Activated CD8-positive, alpha-beta memory T cell treated with anti-CD3 and anti-CD28 coated beads, Interleukin-2, amount 50 U/mL, for 48 hours (primary cell): Measurements from ENCODE around the gene HADH.
A peak's percentile ranks its signal among the peaks of the same experiment; 100 is the strongest.
"Not testable (repeated sequence)": the region's sequence is repeated elsewhere in the genome, so short reads cannot be mapped to it uniquely, and the experiment has no call there.

ENCODE experiments used
- DNase-seq: peaks from one replicate; pipeline ENCODE4 v3.0.0-alpha.2; 2020

The HADH gene

DNA sequence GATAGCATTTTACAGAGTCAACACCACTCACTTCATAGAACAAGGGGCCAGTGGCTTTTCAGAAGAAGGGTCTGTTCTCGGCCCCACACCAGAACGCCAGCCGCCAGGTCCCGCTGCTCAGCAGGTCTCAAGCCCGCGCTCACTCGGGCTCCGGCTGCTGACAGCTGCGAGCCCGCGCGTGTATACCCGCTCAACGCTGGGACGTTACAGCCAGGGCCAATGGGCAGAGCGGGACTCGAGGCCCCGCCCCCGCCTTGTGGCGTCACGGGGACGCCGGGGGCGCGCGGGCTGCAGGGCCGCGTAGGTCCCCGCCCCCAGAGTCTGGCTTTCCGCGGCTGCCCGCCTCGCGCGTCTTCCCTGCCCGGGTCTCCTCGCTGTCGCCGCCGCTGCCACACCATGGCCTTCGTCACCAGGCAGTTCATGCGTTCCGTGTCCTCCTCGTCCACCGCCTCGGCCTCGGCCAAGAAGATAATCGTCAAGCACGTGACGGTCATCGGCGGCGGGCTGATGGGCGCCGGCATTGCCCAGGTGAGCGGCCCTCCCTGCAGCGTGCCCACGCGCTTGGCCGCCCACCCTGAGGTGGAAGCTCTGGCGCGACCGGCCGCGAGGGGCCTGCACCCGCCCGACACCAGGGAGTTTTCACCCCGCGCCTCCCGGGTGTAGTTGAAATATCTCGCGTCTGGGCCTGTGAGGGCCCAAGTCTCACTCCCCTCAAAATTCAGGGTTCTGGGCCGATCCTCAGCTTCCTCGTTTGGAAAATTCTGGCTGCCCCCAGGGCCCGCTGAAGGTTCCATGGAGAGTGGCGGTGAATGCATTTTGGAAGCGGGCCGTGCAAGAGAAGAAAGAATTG is at the start of gene HADH:
HADH (plus strand) TSS at position 353 of the 850 bp plus-strand sequence; CDS start at position 397, 44 bp downstream.
- peak; percentile 96 for DNase-seq

DNA sequence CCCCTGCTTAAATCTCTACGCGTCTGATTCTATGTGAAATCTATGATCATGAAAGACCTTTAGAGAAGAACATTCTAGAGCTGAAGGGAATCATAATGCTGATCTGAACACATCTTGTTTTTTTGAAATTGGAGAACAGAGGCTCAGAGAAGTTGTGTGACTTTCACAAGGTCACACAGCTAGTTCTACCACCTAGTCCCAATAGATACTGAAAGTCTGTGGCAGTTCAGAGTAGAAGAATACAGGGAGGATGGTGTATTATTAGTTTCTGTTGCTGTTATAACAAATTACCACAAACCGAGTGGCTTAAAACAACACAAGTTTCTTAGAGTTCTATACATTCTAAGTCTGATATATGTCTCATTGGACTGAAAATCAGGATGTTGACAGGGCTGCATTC is 43.9 kb upstream of the HADH start:
- no peak for DNase-seq

DNA sequence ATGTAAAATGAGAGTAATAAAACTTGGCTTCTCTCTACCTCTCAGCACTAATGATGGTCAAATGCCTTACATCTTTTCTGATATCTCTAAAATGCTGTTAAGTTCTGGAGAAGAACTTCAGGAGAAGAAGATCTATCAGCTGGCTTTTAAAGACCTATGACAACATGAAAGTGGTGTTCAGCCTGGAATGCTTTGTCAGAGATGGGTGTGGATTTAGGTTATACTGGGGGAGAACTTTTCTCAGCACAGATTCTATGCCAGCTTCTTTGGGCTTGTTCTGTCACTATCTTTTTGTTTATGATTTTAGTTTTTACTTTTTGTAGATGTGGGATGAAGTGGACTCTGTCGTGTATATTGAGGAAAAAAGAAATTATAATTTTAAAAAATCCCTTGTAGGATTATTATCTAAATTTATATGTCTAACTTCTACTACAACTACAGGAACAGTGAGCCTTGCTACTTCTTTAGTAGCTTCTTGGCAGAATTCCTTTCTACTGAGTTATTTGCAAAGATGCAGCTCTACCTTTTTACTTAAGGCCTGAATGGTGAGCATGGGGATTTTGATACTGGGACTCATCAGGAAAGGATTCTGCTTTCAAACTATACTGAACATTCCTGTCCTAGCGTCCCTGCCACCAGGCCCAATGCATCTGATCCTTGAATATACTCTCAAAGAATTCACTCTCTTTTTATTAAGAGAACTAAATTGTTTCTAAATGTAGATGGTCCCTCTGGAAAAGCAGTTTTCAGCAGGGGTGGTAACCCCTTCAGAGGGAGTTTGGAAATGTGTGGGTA is 38.7 kb upstream of the HADH start:
- no peak for DNase-seq

GRCh38 chr4:107951551-107951950 is 38.1 kb upstream of the HADH start:
- DNase-seq: no peak

DNA sequence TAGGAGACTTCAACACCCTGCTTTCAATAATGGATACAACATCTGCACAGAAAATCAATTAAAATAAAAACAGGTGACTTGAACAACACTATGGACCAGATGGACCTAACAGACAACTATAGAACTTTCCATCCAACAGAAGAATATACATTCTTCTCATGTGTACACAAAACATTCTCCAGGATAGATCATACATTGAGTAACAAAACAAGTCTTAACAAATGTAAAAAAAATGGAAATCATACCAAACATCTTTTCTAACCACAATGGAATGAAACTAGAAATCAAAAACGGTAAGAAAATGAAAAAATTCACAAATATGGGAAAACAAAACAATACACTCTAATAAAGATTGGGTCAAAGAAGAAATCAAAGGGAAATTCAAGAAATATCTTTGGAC is 33.7 kb upstream of the HADH start:
- DNase-seq: no peak

- no peak for DNase-seq
Measured at GRCh38 chr4:107966903-107967302, 22.8 kb upstream of the HADH start.

DNA sequence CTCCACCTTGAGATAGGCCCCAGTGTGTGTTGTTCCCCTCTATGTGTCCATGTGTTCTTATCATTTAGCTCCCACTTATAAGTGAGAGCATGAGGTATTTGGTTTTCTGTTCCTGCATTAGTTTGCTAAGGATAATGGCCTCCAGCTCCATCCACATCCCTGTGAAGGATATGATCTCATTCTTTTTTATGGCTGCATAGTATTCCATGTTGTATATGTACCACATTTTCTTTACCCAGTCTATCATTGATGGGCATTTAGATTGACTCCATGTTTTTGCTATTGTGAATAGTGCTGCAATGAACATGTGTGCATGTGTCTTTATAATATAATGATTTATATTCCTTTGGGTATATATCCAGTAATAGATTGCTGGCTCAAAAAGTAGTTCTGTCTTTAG is 22.2 kb upstream of the HADH start:
- not testable (repeated sequence) for DNase-seq

GRCh38 chr4:107967921-107968320 is 21.8 kb upstream of the HADH start:
- not testable (repeated sequence) for DNase-seq

DNA sequence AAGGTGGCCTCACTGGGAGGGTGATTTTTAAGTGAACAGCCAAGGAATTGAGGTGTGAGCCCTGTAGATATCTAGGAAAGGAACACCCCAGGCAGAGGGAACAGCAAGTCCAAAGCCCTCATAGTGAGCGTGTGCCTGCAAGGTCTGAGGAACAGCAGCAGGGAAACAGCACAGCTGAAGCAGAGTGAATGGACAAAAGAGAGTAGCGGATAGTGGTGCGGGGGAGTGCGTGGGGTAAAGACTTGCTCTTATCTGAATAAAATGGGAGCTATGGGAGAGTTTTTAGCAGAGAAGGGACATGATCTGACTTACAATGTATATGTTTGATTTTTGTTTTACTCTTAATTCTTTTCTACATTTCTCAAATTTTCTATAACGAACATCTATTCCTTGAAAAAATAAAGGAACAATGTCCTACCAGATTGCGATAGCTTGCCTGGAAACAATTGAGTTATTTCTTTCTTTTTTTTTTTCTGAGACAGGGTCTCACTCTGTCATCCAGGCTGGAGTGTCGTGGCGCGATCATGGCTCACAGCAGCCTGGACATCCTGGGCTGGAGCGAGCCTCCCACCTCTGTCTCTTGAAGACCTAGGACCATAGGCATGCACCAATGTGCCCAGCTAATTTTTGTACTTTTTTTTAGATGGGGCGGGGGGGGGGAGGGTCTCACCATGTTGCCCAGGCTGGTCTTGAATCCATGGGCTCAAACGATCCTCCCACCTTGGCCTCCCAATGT is 19.5 kb upstream of the HADH start:
- DNase-seq: no peak

GRCh38 chr4:107972605-107973004 is 17.1 kb upstream of the HADH start:
- no peak for DNase-seq

GRCh38 chr4:107974523-107974922 is 15.2 kb upstream of the HADH start:
- DNase-seq: no peak

DNA sequence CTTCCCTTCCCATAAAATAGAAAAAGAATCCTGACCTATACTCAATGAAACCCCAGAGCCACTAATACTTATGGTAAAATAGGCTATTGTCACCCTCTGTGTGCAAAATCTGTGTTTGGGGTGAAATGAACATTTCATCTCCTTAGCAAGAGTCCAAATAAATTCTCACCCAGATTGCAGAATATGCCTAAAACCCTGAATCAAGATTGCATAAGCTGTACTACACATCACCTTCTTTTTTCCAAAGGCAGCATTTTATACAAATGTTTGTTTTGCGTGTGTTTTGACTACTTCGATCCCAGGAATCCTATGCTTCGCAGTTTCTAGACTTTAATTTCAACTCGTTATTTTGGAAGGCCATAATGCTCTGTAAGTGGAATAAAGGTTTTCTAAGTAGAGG is 12.2 kb upstream of the HADH start:
- no peak for DNase-seq

- no peak for DNase-seq
Measured at GRCh38 chr4:107977966-107978705, 11.6 kb upstream of the HADH start.

DNA sequence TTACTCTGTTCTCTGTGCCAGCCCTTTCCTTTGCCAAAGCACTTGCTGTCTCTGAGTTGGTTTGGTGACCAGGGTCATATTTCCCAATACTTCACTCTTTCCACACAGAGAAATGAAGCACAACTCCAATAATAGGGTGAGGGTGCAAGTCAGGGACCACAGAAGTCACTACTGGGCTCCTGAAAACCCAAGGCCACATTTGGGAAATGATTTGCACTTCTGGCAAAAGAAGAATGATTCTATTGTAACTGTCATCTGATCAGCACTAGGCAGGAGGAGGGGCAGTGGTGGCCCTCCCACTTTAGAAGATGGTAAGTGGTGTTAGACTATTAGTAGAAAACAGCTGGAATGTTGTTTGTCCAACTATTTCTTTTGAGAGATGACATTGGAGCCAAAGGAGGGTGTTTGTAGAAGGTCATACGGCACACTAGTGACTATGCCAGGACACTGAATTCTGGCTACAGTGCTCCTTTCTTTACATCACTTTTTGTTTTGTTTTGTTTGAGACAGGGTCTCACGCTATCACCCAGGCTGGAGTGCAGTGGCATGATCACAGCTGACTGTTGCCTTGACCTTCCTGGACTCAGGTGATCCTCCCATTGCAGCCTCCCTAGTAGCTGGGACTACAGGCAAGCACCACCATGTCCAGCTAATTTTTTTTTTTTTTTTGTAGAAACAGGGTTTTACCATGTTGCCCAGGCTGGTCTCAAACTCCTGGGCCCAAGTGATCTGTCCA is 10.8 kb upstream of the HADH start:
- no peak for DNase-seq

GRCh38 chr4:107987916-107988762 is 1.6 kb upstream of the HADH start:
- DNase-seq: no peak

DNA sequence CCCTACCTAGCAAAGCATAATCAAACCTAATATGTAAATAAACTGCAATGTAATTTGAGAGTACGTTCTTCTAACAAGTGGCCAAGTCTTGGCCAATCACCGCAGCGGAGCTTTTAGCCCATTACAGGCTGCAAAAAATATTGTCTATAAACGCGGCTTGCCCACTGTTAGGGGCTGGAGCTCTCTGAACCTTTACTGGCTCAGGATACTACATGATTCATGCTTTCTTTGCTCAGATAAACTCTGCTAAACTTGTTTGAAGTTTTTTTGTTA is 990 bp upstream of the HADH start:
- no peak for DNase-seq

DNA sequence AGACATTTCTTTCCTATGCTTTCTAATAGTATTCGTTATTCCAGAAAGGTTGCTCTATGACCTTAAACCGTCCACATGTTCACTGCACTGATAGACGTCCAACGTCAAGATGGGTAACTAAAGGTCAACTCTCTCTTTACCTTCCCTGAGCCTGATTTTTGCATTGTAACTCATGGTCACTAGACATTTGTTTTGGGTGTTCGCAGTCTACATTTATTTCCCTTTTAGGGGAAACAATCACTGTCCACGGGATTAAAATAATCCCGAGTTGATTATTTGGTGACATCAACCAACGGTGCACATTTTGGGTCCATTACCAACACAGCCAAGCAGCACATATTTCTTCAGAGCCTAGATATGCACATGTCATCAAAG is 540 bp upstream of the HADH start:
- no peak for DNase-seq

GRCh38 chr4:107991945-107992630 is 2.4 kb downstream of the HADH start:
- DNase-seq: no peak

DNA sequence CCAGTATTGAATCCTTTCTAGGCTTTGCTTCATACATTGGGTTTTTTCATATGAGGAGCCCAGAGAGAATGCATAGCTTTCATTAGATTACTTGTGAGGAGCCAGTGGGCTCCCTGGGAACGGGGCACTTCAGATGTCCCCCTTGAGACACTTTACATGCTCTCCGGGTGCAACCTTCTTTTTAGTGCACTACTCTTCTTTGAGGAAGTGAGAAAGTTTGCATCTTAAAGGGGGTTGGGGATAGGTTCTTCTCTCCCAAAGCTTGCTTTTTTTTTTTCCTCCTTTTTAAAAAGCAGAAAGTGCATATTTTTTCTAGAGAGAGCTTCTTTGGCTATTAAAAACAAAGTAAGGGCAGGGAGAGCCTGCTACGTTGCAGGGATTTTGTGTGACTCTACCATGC is 4.3 kb downstream of the HADH start:
- DNase-seq: no peak

- DNase-seq: no peak
Measured at GRCh38 chr4:107994894-107995293, 5.2 kb downstream of the HADH start.
